COR-L47 (cell line): ENCODE measurements around the gene LIN9.
"Not testable (repeated sequence)": the region's sequence is repeated elsewhere in the genome, so short reads cannot be mapped to it uniquely, and the experiment has no call there.

Experiments
- DNase-seq: peaks from one replicate; lab custom pipeline; 2025; lab: John Stamatoyannopoulos, UW

Gene LIN9, protein sequence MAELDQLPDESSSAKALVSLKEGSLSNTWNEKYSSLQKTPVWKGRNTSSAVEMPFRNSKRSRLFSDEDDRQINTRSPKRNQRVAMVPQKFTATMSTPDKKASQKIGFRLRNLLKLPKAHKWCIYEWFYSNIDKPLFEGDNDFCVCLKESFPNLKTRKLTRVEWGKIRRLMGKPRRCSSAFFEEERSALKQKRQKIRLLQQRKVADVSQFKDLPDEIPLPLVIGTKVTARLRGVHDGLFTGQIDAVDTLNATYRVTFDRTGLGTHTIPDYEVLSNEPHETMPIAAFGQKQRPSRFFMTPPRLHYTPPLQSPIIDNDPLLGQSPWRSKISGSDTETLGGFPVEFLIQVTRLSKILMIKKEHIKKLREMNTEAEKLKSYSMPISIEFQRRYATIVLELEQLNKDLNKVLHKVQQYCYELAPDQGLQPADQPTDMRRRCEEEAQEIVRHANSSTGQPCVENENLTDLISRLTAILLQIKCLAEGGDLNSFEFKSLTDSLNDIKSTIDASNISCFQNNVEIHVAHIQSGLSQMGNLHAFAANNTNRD

GRCh38 chr1:226308723-226309397 lies at the start of gene LIN9:
LIN9 (minus strand) TSS chr1:226309164; CDS start chr1:226309139, 25 bp downstream.
- DNase-seq: peak; percentile 92

DNA sequence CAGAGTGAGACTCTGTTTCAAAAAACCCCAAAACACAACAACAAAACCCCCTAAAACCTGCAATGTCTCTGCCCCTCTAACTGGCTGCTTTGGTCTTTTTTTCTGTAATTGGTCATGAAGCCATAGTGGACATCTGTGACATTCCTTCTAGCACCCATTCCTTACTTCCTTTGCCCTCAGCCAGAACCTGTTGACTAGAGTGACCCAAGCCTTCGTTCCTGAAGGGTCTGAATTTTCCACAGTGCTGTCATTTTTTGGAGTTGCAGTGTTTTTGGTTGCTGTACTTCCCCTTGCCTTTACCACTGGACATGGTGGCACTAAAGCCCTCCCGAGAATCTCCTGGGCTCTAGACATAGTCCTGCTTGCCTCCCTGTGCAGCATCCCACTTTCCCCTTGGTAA lies 48.5 kb upstream of the LIN9 start:
- DNase-seq: no peak

GRCh38 chr1:226355669-226356551 lies 46.9 kb upstream of the LIN9 start:
- no peak for DNase-seq

DNA sequence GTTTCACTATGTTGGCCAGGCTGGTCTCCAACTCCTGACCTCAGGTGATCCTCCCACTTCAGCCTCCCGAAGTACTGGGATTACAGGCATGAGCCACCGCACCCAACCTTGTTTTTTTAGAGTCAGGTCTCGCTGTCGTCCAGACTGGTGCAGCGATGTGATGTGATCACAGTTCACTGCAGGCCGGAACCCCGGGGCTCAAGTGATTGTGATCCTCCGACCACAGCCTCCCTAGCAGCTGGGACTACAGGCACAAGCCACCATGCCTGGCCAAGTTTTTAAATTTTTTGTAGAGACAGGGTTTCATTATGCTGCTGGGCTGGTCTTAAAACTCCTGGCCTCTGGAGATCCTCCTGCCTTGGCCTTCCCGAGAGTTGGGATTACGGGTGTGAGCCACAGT lies 46.1 kb upstream of the LIN9 start:
- no peak for DNase-seq

DNA sequence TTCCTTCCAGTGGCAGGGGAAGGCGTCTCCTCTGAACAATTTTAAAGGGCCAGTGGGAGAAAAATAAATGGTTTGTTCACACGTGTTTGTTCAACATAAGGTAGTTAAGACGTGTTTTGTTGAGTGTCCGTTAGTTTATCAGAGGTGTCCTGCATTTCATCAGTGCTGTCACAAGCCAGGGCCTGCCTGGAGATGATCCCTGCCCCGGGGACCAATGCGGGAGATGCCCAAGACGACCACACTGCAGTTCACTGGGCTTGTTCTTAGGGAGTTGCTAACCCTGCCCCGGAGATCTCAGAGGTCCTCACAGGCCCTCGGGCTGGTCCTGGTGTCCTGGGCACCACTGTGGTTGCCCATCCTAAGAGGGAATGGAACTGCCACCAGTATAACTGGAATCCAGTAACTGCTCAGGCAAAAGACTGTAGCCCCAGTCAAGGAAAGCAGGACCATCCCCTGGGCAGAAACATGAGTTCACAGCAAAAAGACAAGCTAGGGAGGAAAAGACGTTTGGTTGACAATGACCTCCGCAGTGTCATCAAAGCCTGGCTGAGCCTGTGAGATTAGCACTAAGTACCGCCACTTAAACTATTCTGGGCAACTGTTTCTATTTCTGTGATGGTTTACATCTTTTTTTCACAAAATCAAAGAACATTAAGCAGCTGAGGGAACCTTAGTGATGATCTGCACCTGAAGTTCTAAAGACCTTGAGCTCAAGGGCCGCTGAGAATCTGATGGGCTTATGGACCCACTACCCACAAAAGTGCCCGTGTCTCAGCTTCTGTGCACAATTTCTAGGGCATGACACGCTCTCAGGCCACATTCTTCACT lies 44.9 kb upstream of the LIN9 start:
- no peak for DNase-seq

DNA sequence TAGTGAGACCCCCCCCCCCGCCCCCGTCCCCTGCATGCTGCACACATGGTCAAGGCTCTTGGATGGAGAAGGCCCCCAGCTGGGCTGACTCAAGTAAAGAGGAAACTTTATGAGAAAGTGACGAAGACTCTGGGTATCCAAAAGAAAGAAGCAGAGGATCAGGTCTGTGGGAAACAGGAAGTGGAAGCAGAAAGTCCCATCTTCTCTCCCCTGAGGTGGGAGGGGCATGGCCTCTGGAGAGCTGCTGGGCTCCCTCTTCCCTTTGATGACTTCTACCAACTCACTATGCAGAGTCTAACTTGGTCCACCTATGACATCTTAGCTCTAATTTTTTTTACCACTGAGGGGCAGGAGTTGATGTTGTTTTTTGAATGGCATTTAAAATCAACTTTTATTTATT lies 42.7 kb upstream of the LIN9 start:
- no peak for DNase-seq

GRCh38 chr1:226350519-226350865 lies 41.5 kb upstream of the LIN9 start:
- no peak for DNase-seq

DNA sequence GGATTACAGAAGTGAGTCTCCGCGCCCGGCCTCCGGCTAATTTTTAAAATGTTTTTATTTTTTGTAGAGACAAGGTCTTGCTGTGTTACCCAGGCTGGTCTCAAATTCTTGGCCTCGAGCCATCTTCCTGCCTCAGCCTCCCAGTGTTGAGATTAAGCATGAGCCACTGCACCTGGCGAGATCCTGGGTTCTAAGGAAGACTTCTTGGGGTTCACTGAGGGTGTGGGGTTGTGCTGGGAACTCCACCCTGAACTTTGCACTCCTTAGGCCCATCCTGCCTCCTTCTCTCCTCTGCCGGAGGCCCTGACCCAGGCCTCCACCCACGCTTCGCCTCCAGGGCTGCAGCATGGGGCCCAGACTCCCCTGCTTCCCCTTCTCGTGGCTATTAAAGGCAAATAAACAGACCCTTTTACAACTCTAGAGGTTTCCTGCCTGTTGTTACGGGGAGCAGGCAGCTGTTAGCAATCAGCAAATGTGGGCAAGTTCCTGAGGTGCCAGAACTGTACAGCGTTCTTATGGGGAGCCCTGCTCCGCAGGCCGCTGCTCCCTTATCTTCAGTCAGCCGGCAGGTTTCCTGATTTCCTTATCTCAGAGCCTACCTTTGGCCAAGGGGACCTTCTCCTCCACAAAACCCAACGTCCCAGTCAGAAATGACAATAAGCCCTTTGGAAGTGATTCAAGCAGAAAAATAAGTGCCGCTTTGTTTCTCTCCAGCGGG lies 41.0 kb upstream of the LIN9 start:
- DNase-seq: no peak

GRCh38 chr1:226349081-226349480 lies 40.1 kb upstream of the LIN9 start:
- DNase-seq: no peak

DNA sequence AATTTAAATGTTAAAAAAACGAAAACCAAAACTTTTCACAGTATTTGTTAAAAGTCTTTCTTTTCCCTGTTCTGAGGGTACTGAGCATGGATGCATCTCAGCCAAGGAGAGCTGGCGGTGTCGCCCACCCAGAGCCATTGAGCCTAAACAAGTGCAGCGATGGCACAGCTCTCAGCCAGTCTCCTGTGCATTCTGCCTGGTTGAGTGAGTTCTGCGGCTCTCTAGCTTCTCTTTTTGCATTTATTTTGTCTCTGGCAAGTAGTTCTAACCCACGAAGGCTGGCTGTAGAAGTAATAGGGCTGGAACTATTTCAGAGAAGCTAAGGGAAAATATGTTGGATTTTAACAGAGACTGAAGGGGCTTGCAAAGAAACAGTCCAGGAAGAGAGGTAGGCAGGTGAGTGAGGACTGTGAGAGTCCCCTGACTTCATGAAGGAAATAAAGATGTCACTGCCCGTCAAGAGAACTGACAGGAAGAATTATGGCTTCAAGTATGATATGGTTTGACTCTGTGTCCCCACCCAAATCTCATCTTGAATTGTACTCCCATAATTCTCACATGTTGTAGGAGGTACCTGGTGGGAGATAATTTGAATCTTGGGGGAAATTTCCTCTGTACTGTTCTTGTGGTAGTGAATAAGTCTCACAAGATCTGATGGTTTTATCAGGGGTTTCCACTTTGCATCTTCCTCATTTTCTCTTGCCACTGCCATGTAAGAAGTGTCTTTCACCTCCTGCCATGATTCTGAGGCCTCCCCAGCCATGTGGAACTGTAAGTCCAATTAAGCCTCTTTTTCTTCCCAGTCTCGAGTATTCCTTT lies 35.7 kb upstream of the LIN9 start:
- no peak for DNase-seq

DNA sequence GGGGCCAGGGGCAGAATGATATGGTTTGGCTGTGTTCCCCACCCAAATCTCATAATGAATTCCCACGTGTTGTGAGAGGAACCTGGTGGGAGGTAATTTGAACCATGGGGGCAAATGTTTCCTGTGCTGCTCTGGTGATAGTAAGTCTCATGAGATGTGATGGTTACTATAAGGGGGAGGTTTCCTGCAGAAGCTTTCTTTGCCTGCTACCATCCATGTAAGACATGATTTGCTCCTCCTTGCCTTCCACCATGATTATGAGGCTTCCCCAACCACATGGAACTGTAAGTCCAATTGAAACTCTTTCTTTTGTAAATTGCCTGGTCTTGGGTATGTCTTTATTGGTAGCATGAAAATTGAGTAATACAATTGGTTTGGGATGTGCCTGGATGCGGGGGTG lies 33.7 kb upstream of the LIN9 start:
- no peak for DNase-seq

DNA sequence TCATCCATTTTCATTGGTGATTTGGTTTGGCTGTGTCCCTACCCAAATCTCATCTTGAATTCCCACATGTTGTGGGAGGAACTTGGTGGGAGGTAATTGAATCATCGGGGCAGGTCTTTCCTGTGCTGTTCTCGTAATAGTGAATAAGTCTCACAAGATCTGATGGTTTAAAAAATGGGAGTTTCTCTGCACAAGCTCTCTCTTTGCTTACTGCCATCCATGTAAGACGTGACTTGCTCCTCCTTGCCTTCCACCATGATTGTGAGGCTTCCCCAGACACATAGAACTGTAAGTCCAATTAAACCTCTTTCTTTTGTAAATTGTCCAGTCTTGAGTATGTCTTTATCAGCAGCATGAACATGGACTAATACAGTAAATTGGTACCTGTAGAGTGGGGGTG lies 31.1 kb upstream of the LIN9 start:
- not testable (repeated sequence) for DNase-seq

DNA sequence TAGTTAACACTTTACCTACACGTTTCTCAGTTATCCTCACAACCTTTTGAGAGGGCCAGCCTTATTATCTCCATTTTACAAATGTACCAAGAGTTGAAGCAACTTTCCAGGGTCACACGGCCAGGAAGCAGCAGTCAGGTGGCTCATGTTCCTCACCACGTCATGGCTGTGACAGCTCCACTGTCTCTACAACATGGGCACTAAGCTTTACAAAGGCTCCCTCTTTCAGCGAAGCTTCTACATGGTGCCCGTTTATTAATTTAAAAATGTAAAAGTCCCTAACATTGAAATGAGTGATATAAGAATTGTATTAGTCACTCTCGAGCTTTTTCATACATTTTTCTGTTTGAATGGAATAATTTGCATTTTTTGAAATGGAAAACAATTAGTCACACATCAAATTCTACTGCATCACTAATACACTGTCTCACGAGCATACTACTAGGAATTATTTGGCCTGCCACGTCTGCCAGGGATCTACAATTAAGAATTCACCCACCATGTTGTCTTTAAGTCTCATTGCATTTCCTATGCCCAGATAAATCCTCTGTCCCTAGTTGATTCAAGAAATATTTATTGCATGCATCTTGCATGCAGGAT lies 28.4 kb upstream of the LIN9 start:
- no peak for DNase-seq

- no peak for DNase-seq
Measured at GRCh38 chr1:226335661-226336060, 26.7 kb upstream of the LIN9 start.

DNA sequence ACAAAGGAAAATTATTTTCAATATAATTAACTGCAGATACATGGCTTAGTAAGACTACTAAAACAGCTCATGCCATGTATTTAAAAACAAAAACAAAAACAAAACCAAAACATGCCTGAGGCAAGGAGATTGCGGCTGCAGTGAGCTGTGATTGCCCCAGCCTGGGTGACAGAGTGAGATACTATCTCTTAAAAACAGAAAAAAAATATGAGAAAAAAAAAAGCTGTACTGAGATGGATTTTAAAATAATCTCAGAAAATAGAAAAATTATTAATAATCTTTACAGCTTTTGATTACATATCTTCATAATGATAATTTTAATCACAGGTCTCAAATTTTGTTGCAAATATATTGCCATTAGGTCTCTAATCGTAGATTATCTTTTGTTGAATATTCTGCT lies 24.0 kb upstream of the LIN9 start:
- no peak for DNase-seq

DNA sequence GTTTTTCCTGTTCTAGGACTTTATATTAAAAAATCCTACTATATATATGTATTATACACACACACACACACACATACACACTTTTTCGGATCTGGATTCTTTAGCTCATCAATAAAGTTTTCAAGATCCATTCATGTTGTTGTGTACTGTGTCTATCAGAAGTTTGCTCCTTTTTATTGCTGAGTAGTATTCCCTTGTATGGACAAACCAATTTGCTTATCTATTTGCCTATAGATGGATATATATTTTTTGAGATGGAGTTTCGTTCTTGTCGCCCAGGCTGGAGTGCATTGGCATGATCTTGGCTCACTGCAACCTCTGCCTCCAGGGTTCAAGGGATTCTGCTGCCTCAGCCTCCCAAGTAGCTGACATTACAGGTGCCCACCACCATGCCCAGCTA lies 20.3 kb upstream of the LIN9 start:
- no peak for DNase-seq

- DNase-seq: no peak
Measured at GRCh38 chr1:226327761-226328162, 18.8 kb upstream of the LIN9 start.

- DNase-seq: peak; percentile 4
Measured at GRCh38 chr1:226325178-226325577, 16.2 kb upstream of the LIN9 start.

DNA sequence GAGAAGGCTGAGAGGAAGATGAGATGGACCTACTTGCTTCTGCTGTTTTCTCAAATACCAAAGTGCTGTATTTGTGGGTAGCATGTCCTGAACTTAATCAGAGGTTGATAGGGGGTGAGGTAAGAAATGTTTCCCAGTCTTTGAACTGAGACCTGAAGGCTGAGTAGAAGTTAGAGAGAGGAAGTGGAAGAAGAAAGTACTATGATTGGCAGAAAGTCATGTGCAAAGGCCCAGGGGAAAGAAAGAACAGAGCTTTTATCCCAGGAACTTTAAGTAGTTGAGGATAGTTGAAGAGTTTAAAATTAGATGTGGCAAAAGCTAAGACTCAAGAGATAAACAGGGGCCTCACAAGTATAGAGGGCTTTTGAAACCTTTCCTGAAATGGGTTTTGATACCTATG lies 15.5 kb upstream of the LIN9 start:
- DNase-seq: no peak

- no peak for DNase-seq
Measured at GRCh38 chr1:226322986-226323385, 14.0 kb upstream of the LIN9 start.
